GM06990 (cell line): ENCODE measurements around the gene SYNRG.

Experiments
- DNase-seq: peaks from one replicate; pipeline ENCODE4 v3.0.0-alpha.2; 2011; ENCODE audit not compliant: insufficient read length; ENCODE audit errors: extremely low read depth
- H3K27me3 ChIP-seq: replicated peaks from 2 replicates; pipeline ENCODE4 v1.6.0; 2011; ENCODE audit warnings: low read length; ENCODE audit not compliant: control insufficient read depth, insufficient read depth
- H3K36me3 ChIP-seq: 2 replicates; pipeline ENCODE4 v1.5.1; 2011; ENCODE audit warnings: low read length; ENCODE audit not compliant: control insufficient read depth, insufficient read depth
- H3K4me3 ChIP-seq: replicated peaks from 2 replicates; pipeline ENCODE4 v1.5.1; 2011; ENCODE audit warnings: low read depth, mild to moderate bottlenecking, control low read depth, low read length
- CTCF ChIP-seq: IDR thresholded peaks from 2 replicates; pipeline ENCODE4 v1.5.1; 2011; ENCODE audit warnings: low read length, control low read depth, mild to moderate bottlenecking, inconsistent platforms; ENCODE audit not compliant: insufficient read depth, poor library complexity, severe bottlenecking

SYNRG gene

GRCh38 chr17:37546302-37546701 lies 62.9 kb downstream of the SYNRG start:
- Histone ChIP-seq H3K4me3 (no peak overlapping the region), H3K36me3 (peaks cover 7% of the 10 kb centered on the region), H3K27me3 (no peaks in the 10 kb centered on the region)
- DNase-seq: no peak
- TF ChIP-seq CTCF: no peak

- no peak for TF ChIP-seq CTCF
- Histone ChIP-seq H3K27me3 (no peaks in the 10 kb centered on the region), H3K4me3 (no peak overlapping the region), H3K36me3 (peaks cover 10% of the 10 kb centered on the region)
- no peak for DNase-seq
Observed at GRCh38 chr17:37545486-37545885, 63.7 kb downstream of the SYNRG start.

GRCh38 chr17:37543637-37544052 lies 65.6 kb downstream of the SYNRG start:
- H3K36me3 ChIP-seq: peaks cover 19% of the 10 kb centered on the region

GRCh38 chr17:37541880-37542660 lies 67.1 kb downstream of the SYNRG start:
- H3K36me3 ChIP-seq: peaks cover 22% of the 10 kb centered on the region
- no peak for DNase-seq
- no peak overlapping the region for H3K4me3 ChIP-seq
- H3K27me3 ChIP-seq: no peaks in the 10 kb centered on the region
- TF ChIP-seq CTCF: no peak

More at GRCh38 chr17:37543637-37544052, 65.6 kb downstream of the SYNRG start:
- H3K4me3 ChIP-seq: no peak overlapping the region
- TF ChIP-seq CTCF: no peak
- DNase-seq: no peak
- no peaks in the 10 kb centered on the region for H3K27me3 ChIP-seq

GRCh38 chr17:37538981-37539659 lies 70.1 kb downstream of the SYNRG start:
- TF ChIP-seq CTCF: no peak
- H3K27me3 ChIP-seq: no peaks in the 10 kb centered on the region
- H3K36me3 ChIP-seq: peaks cover 34% of the 10 kb centered on the region
- no peak overlapping the region for H3K4me3 ChIP-seq
- DNase-seq: no peak
